SK-N-MC (cell line): Measurements from ENCODE around the gene MAGI2.

Source experiments
- EZH2 ChIP-seq: fragments of 200-600 bp; sonication (generic); IDR thresholded peaks from one replicate; pipeline ENCODE4 v1.6.1; 2017; ENCODE audit warnings: antibody characterized with exemption
- POLR2AphosphoS5 ChIP-seq: IDR thresholded peaks from 2 replicates; pipeline ENCODE4 v1.6.1; 2012; ENCODE audit warnings: mild to moderate bottlenecking, low read depth, low read length, borderline replicate concordance

DNA sequence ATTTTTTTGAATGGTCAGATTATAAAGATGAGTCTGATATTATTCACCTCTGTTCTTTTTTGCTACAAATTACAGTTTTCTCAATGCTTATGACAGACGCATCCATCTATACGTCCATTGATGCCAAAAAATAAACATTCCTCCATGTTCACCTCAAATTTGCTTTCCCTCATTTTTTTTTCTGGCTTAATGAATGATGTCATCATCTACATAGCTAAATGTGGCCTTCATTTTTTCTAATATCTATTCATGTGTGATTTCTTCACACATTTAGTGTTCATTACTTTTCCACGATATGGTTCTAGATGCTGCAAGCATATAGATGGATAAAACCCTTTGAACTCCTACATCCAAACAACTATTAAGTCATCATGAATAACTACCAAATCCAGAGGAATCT lies 163.1 kb downstream of the MAGI2 start:
- TF ChIP-seq POLR2AphosphoS5 (no peak), EZH2 (no peak)
